ENCODE data around the gene KLK10. TPM values are rescaled to one million over a fixed set of nuclear protein-coding genes. Genes with fewer than 3 reads are reported as not detected.

Gene KLK10
- total and polyA plus RNA-seq, 10 of the 15 experiments (the other 5 are each of a cell fraction or from before 2014, with no cell fraction given): not detected

DNA sequence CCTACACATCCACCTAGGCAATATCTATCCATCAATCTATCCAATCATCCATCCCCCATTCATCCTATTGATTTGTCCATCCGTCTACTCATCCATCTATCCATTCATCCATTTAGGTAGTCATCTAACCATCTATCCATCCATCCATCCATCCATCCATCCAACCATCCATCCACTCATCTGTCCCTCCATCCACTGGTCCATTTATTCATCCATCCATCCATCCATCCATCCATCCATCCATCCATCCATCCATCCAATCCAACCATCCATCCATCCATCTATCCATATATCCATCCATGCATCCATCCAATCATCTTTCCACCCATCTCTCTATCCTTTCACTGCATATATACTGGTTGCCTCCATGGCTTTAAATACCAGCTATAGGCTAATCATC lies 41.5 kb upstream of the KLK10 start:
- Histone ChIP-seq H3K9ac (ENCODE audit: control insufficient read depth, insufficient read depth, low read length) (no peak overlapping the region), H3K27me3 (replicated peaks in 1 of 2; ENCODE audit: control insufficient read depth in 2 of 2, insufficient read depth in 2 of 2, low read length in 1 of 2) (no peaks in the 10 kb centered on the region; a peak in 1 of 4 replicates), H4K20me1 (ENCODE audit: control insufficient read depth, insufficient read depth) (no peaks in the 10 kb centered on the region), H3K36me3 (ENCODE audit: control insufficient read depth in 2 of 2, insufficient read depth in 2 of 2, low read length in 1 of 2) (no peaks in the 10 kb centered on the region), H3K4me3 (no peak overlapping the region), H3K79me2 (ENCODE audit: control insufficient read depth, insufficient read depth, low read length) (no peaks in the 10 kb centered on the region), H3K4me2 (ENCODE audit: control insufficient read depth, insufficient read depth) (no peak overlapping the region), H2AFZ (ENCODE audit: control insufficient read depth, low read depth, low read length) (no peak overlapping the region), H3K4me1 (ENCODE audit: control insufficient read depth, insufficient read depth, low read length) (no peaks in the 10 kb centered on the region), H3K27ac (ENCODE audit: control insufficient read depth, insufficient read depth) (no peak overlapping the region), H3K9me3 (replicated peaks; ENCODE audit: control insufficient read depth, insufficient read depth, low read length) (no peaks in the 10 kb centered on the region)
- in situ Hi-C loops (cut with MboI): no loop called here
- intact Hi-C loops (cut with micrococcal nuclease; ENCODE audit: unreplicated experiment): no loop called here
- no TSS peak for BruUV-seq (replicated peaks)
- no peak for ATAC-seq
- no peak for FAIRE-seq
- no peak for DNase-seq (ENCODE audit: low read depth, low spot score)
- ChIA-PET CTCF (no interaction called here), RAD21 (ENCODE audit: unreplicated experiment) (no interaction called here), POLR2A (no interaction called here), SMC1A (ENCODE audit: uncharacterized antibody, unreplicated experiment) (no interaction called here)
- TF ChIP-seq MTA3 (IDR thresholded peaks at IDR 0.05; ENCODE audit: borderline replicate concordance, low read length): no peak
- TF ChIP-seq MYB (IDR thresholded peaks at IDR 0.05; ENCODE audit: borderline replicate concordance, low read depth, low read length): no peak
- no peak for TF ChIP-seq ZSCAN29 (IDR thresholded peaks at IDR 0.05)
- TF ChIP-seq, protein P1, sequence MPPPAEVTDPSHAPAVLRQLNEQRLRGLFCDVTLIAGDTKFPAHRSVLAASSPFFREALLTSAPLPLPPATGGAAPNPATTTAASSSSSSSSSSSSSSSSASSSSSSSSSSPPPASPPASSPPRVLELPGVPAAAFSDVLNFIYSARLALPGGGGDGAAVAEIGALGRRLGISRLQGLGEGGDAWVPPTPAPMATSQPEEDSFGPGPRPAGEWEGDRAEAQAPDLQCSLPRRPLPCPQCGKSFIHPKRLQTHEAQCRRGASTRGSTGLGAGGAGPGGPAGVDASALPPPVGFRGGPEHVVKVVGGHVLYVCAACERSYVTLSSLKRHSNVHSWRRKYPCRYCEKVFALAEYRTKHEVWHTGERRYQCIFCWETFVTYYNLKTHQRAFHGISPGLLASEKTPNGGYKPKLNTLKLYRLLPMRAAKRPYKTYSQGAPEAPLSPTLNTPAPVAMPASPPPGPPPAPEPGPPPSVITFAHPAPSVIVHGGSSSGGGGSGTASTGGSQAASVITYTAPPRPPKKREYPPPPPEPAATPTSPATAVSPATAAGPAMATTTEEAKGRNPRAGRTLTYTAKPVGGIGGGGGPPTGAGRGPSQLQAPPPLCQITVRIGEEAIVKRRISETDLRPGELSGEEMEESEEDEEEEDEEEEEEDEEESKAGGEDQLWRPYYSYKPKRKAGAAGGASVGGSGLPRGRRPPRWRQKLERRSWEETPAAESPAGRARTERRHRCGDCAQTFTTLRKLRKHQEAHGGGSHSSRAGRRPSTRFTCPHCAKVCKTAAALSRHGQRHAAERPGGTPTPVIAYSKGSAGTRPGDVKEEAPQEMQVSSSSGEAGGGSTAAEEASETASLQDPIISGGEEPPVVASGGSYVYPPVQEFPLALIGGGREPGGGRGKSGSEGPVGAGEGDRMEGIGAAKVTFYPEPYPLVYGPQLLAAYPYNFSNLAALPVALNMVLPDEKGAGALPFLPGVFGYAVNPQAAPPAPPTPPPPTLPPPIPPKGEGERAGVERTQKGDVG (CRISPR knock-in tag; IDR thresholded peaks at IDR 0.05): no peak
- no peak for TF ChIP-seq SKIL (IDR thresholded peaks at IDR 0.05; ENCODE audit: low read depth, poor library complexity, severe bottlenecking)
- no peak for TF ChIP-seq BCL11A (IDR thresholded peaks at IDR 0.05; ENCODE audit: low read depth, low read length)
- no peak for TF ChIP-seq RELA (IDR thresholded peaks at IDR 0.05; ENCODE audit: borderline replicate concordance, partially characterized antibody)
- no peak for TF ChIP-seq YBX1 (IDR thresholded peaks at IDR 0.05)
- no peak for TF ChIP-seq REST (IDR thresholded peaks at IDR 0.05; ENCODE audit: low read depth, low read length)
- TF ChIP-seq PAX8 (IDR thresholded peaks at IDR 0.05): no peak
- TF ChIP-seq PAX5 (IDR thresholded peaks at IDR 0.05; ENCODE audit: borderline replicate concordance, low read depth, low read length): no peak
- TF ChIP-seq CHD1 (IDR thresholded peaks at IDR 0.05; ENCODE audit: low read depth, low read length): no peak
- TF ChIP-seq FOXK2 (IDR thresholded peaks at IDR 0.05): no peak
- TF ChIP-seq RFX5 (IDR thresholded peaks at IDR 0.05; ENCODE audit: low read depth, low read length): no peak
- 0% methylated on average over 1 of the region's 1 CpG for WGBS (ENCODE audit: insufficient coverage, insufficient replicate concordance, low lambda C conversion rate, missing lambda C conversion rate)

Data from GM12878 (cell line).